GM19328 (cell line): ENCODE data around the gene TBX1.
"Not testable (repeated sequence)": the region's sequence is repeated elsewhere in the genome, so short reads cannot be mapped to it uniquely, and the experiment has no call there.

ENCODE experiments used
- ATAC-seq: cut with Tn5 transposase; IDR thresholded peaks from one replicate; pipeline ENCODE4 v1.9.1; 2021; ENCODE audit warnings: mild to moderate bottlenecking, moderate library complexity; ENCODE audit not compliant: unreplicated experiment

The TBX1 gene

GRCh38 chr22:19723232-19723982 is 37.2 kb upstream of the TBX1 start, which contains the start of gene GP1BB:
Gene GP1BB (plus strand): TSS chr22:19723539. CDS start chr22:19723570, 31 bp downstream.
- no peak for ATAC-seq

- no peak for ATAC-seq
Measured at GRCh38 chr22:19723983-19724827, 36.4 kb upstream of the TBX1 start.

GRCh38 chr22:19724927-19725661 is 35.5 kb upstream of the TBX1 start:
- ATAC-seq: no peak

DNA sequence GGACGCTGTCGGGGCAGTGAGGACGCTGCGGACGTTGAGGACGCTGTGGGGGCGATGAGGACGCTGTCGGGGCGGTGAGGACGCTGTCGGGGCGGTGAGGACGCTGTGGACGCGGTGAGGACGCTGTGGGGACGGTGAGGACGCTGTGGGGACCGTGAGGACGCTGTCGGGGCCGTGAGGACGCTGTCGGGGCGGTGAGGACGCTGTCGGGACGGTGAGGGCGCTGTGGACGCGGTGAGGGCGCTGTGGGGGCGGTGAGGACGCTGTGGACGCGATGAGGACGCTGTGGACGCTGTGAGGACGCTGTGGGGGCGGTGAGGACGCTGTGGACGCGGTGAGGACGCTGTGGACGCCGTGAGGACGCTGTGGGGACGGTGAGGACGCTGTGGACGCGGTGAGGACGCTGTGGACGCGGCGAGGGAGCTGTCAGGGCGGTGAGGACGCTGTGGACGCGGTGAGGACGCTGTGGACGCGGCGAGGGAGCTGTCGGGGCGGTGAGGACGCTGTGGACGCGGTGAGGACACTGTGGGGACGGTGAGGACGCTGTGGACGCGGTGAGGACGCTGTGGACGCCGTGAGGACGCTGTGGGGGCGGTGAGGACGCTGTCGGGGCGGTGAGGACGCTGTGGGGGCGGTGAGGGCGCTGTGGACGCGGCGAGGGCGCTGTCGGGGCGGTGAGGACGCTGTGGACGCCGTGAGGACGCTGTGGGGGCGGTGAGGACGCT is 34.4 kb upstream of the TBX1 start:
- ATAC-seq: not testable (repeated sequence)

DNA sequence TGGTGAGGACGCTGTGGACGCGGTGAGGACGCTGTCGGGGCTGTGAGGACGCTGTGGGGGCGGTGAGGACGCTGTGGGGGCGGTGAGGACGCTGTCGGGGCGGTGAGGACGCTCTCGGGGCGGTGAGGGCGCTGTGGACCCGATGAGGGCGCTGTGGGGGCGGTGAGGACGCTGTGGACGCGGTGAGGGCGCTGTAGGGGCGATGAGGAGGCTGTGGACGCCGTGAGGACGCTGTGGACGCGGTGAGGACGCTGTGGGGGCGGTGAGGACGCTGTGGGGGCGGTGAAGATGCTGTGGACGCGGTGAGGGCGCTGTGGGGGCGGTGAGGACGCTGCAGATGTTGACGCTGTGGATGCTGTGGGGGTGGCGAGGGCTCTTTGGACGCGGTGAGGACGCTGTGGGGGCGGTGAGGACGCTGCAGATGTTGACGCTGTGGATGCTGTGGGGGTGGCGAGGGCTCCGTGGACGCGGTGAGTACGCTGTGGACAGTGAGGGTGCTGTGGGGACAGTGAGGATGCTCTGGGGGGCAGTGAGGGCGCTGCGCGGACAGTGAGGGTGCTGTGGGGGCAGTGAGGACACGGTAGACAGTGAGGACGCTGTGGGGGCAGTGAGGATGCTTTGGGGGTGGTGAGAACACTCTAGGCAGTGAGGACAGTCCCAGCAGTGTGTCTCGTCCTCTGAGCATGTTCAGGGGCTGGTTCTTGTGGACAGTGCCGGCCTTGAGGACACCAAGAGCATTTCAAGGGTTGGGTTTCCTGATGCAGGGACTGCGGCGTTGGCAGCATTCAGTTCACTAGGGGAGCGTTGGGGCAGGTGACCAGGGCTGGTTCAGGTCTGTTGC is 33.0 kb upstream of the TBX1 start:
- ATAC-seq: no peak

DNA sequence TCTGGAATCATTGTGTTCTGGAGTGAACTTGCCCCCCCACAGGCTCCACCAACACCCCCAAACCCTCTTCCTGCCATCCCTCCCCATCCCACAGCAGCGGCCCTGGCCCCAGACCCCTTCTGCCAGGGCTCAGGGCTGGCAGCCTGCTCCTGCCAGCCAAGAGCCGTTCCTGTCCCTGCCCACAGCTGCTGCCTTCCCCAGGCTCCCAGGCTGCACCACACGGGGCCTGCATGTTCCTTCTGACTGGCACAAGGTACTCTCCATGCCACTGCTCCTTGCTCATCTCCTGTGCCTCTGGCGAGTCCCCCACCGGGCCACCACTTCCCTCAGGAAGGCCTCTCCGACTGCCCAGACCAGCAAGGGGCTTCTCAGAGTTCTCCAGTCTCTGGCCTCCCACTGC is 32.3 kb upstream of the TBX1 start:
- no peak for ATAC-seq

DNA sequence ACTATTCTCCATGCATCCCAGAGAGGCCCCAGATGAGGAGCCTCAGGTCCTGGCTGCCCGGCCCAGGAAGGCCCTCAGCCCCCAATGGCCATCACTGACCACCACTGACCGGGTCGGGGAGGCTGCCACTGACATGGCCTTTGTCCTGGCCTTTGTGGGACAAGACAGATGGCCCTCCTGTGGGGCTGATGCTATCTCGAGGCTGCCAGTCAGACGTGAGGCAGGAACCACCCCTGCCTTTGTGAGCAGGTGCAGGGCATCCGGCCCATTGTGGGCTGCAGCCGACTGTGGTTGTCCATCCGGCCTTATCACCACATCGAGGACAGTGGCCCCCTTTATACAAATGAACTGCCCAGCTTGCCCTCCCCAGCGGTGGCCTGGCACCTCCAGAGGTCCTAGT is 31.7 kb upstream of the TBX1 start:
- no peak for ATAC-seq

- no peak for ATAC-seq
Measured at GRCh38 chr22:19729507-19729906, 31.1 kb upstream of the TBX1 start.

DNA sequence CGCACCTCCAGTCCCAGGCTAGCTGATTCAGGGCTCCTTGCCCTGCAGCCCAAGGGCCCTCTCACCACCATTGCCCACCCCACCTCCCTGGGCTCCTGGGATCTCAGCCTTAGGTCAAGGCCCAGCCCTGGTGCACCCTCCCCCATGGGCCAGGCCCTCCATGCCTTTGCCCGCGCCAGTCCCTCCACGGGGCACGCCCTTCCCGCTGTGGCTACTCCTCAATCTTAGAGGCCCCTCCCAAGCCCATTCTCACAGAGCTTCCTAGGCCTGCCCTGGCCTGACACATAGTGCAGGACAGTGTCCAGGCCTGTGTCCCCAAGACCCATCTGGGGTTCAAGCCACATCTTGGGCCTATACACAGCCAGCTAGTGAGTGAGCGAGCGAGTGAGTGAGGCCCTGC is 30.4 kb upstream of the TBX1 start:
- no peak for ATAC-seq

DNA sequence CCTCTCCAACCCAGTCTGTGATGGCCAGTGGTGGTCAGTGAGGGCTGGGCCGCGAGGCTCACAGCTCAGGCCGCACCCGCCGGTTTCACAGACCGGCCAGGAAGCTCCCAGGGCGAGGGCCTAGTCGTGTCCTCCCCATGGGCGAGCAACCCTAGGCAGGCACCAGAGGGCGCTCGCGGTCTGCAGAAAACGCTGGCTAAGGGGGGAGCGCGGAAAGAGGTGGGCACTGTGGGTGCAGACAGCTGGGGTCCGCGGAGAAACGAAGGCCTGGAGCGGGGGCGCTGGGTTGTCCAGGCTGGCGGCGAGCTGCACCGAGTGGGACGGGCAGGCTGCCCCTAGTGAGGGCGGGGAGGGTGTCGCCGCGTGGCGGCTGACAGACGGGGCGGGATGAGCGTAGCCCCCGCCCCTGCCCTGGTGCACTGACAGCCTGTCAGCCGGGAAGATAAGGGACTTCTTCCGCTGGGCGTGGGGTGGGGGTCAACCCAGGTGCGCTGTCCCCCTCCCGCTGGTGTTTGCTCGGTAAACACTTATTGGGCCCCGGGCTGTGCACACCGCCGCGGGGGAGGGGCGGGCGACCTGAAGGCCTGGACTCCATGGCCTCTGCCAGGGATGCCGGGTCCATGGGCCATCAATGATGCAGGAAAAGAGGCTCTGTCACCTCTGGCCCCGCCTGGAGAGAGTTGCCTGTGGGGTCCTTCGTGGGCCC is 29.8 kb upstream of the TBX1 start:
- ATAC-seq: no peak

- ATAC-seq: no peak
Measured at GRCh38 chr22:19731361-19732135, 29.0 kb upstream of the TBX1 start.

DNA sequence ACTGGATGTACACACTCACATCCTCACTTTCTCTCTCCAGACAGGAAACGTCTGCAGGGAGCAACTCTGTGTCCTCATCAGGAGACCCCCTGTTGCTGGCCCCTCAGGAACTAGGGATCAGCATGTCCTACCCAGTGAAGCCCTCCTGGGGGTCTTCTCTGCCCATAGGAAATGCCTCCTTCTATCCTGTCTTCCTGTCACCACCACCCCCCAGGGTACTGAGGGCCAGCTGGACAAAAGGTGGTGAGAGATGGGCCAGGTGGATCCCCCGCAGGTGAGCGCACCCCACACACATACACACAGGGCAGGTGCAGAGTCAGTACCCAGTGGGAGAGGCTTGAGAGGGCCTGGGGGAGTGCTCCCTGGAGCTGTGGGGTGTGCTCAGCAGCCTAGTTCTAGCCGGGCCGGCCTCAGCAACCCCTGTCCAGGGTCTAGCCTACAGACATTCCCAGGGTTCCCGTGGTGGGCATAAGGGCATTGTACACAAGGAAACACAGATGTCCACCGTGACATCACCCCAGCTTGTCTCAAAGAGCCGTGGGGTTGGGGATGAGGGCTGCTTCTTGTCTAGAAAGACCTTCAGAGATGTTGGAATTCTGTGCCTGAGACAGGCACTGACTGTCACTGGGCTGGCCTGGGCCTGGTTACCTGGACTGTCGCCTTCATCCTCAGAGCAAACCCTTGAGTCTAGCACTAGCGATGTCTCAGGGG is 28.0 kb upstream of the TBX1 start:
- ATAC-seq: no peak

DNA sequence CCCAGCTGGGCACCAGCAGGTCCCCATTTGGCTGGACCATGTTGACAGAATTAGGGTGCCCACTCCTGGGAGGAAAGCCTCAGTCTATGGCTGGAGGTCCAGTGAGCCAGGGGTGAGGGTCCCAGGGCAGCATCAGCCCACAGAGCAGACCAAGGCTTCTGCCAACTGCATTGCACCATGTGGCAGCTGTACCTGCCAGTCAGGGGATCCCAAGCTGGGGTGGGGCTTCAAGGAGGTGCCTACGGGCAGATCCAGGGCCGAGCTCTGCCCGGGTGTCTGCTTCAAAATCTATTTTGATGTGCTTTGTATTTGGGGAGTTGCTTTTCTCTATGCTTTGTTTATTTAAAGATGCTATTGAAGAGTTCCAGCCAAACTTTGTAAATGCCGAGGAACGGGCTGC is 26.8 kb upstream of the TBX1 start:
- no peak for ATAC-seq

DNA sequence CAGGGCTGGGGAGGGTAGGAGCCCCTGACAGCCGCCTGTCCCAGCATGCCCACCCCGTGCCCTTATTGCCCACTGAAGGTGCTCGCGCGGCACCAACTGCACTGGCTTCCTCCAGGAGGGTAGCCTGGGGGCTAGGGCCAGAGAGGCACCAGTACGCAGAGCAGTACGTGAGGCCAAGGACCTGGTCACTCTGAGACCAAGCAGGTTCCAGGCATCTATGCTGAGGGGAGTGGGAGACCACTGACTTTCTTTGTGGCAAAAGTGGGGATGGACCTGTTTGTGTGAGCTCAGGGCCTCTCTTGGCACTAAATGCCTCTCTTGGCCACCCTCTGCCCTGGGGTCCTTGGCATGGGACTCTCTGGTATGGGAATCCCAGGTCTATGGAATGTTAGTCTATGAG is 26.4 kb upstream of the TBX1 start:
- ATAC-seq: no peak

DNA sequence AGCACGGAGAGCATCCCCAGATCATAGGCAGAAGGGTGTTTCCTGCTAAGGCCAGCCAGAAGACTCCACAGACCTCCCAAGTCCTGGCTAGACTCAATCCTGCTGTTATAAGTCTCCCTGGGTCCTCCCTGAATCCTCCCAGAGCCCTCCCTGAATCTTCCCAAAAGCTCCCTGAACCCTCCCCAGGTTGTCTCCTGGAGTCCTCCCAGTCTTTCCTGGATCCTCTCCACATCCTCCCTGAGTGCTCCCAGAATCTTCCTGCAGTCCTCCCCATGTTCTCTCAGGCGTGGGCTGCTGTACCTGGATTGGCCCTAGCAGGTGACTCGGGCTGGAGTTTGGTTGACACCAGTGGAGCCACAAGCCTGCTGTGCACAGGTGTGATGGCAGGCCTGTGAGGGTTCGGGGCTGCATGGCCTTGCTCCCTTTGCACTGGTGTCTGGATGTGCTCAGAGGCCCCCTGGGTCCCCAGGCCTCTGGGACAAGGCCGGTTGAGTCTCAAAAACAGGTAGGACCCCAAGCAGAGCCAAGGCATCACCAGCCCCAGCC is 25.7 kb upstream of the TBX1 start:
- ATAC-seq: no peak

DNA sequence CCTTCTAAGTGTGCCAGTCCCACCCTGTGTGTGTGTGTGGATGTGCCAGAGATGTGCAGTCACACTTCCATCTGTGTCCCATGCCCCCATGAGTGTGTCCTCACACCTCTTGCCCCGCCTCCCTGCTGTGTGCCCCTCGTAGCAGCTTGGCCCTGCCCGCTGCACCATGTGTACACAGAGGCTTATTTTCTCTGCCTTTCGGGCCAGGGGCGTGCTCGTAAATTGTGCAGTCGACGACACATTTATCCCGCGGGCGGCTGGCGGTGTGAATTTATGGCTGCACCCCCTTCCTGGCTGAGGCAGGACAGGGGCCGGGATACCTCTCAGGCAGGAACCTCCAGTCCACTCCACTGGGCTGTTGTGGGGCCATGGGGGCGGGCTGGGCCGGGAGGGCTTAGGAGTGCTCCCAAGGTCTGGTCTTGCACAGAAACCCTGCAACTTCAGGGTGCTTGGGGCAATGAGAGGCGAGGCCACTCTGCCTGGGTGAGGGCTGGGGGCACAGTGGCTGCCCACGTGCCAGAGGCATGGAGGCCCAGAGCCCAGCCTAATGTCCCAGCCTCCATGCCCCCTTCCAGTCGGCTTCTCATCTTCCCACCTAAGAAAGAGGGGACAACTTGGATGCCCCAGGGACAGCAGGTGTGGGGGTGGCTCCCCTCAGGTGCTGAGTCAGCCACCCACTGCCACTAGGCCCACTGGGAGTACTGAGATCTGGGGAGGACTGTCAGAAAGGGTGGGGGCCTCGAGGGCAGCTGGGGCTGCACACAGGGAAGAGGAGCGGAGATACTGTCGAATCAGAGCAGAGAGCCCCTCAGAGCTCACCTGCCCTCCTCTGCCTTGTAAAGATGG is 24.7 kb upstream of the TBX1 start:
- ATAC-seq: no peak
